Neural cell (in vitro differentiated cells): Measurements from ENCODE around the gene SUGCT. TPM values are rescaled to one million over a fixed set of nuclear protein-coding genes. Genes with fewer than 3 reads are reported as not detected.

ENCODE experiments used
- H2AFZ ChIP-seq: fragments of 200-600, 300-800 bp; sonication (generic), shearing (Covaris generic); 2 replicates; pipeline ENCODE4 v1.6.0; 2014; ENCODE audit warnings: low read depth, mild to moderate bottlenecking, antibody characterized with exemption, low read length, moderate library complexity
- H3F3A ChIP-seq: fragments of 200-600 bp; shearing (Covaris generic); 2 replicates; pipeline ENCODE4 v1.6.1; 2016; ENCODE audit warnings: mild to moderate bottlenecking, moderate library complexity, mixed read lengths, antibody characterized with exemption, low read length; ENCODE audit not compliant: insufficient read depth, poor library complexity, severe bottlenecking
- H3K27ac ChIP-seq: fragments of 200-600, 300-800 bp; sonication (generic), shearing (Covaris generic); 2 replicates; pipeline ENCODE4 v1.5.1; 2014; ENCODE audit warnings: mild to moderate bottlenecking, low read length, moderate library complexity
- H3K27me3 ChIP-seq: fragments of 300-800, 200-600 bp; sonication (generic), shearing (Covaris generic); 2 replicates; pipeline ENCODE4 v1.6.0; 2014; ENCODE audit warnings: mild to moderate bottlenecking, low read depth, low read length, moderate library complexity; ENCODE audit not compliant: insufficient read depth
- H3K36me3 ChIP-seq: fragments of 300-800, 200-600 bp; sonication (generic), shearing (Covaris generic); 2 replicates; pipeline ENCODE4 v1.5.1; 2014; ENCODE audit warnings: mild to moderate bottlenecking, antibody characterized with exemption, low read length, moderate library complexity; ENCODE audit not compliant: insufficient read depth
- H3K4me2 ChIP-seq: fragments of 300-800, 200-600 bp; sonication (generic), shearing (Covaris generic); 2 replicates; pipeline ENCODE4 v1.6.0; 2014; ENCODE audit warnings: mild to moderate bottlenecking, low read length
- H3K4me3 ChIP-seq: fragments of 300-800, 200-600 bp; sonication (generic), shearing (Covaris generic); 2 replicates; pipeline ENCODE4 v1.5.1; 2014; ENCODE audit warnings: mild to moderate bottlenecking, low read length, moderate library complexity
- H3K79me2 ChIP-seq: fragments of 200-600 bp; shearing (Covaris generic); replicated peaks from 2 replicates; pipeline ENCODE4 v1.6.0; 2014; ENCODE audit warnings: mild to moderate bottlenecking, low read length, moderate library complexity; ENCODE audit not compliant: insufficient read depth
- H3K9ac ChIP-seq: fragments of 300-800, 200-600 bp; sonication (generic), shearing (Covaris generic); 2 replicates; pipeline ENCODE4 v1.6.1; 2016; ENCODE audit warnings: mild to moderate bottlenecking, low read length, mixed read lengths
- H3K9me2 ChIP-seq: fragments of 200-600 bp; shearing (Covaris generic); 2 replicates; pipeline ENCODE4 v1.6.1; 2016; ENCODE audit warnings: mild to moderate bottlenecking, low read length, mixed read lengths; ENCODE audit not compliant: insufficient read depth
- H3K9me3 ChIP-seq: fragments of 200-600, 300-800 bp; sonication (generic), shearing (Covaris generic); 2 replicates; pipeline ENCODE4 v1.6.1; 2016; ENCODE audit warnings: mild to moderate bottlenecking, mixed run types, low read length, moderate library complexity, mixed read lengths
- H4K20me1 ChIP-seq: fragments of 200-600 bp; shearing (Covaris generic); 2 replicates; pipeline ENCODE4 v1.6.1; 2016; ENCODE audit warnings: mild to moderate bottlenecking, mixed run types; ENCODE audit not compliant: insufficient read depth
- EP300 ChIP-seq: fragments of 450-650 bp; conservative IDR thresholded peaks from 2 replicates; pipeline ENCODE4 v1.6.1; 2014; ENCODE audit warnings: antibody characterized with exemption, mild to moderate bottlenecking, moderate library complexity; ENCODE audit not compliant: poor library complexity, severe bottlenecking
- EZH2 ChIP-seq: fragments of 200-600, 300-800 bp; shearing (Covaris generic), sonication (generic); IDR thresholded peaks from 2 replicates; pipeline ENCODE4 v1.6.1; 2014; ENCODE audit warnings: antibody characterized with exemption, low read length, borderline replicate concordance, mild to moderate bottlenecking; ENCODE audit not compliant: insufficient read depth, poor library complexity, severe bottlenecking
- MXI1 ChIP-seq: fragments of 450-650 bp; conservative IDR thresholded peaks from 2 replicates; pipeline ENCODE4 v1.6.1; 2014; ENCODE audit warnings: antibody characterized with exemption, mild to moderate bottlenecking; ENCODE audit not compliant: poor library complexity, severe bottlenecking
- POLR2AphosphoS5 ChIP-seq: IDR thresholded peaks from 2 replicates; pipeline ENCODE4 v1.6.1; 2012
- RAD21 ChIP-seq: fragments of 450-650 bp; conservative IDR thresholded peaks from 2 replicates; pipeline ENCODE4 v1.6.1; 2014; ENCODE audit warnings: antibody characterized with exemption, mild to moderate bottlenecking, moderate library complexity
- SMC3 ChIP-seq: fragments of 450-650 bp; conservative IDR thresholded peaks from 2 replicates; pipeline ENCODE4 v1.6.1; 2014; ENCODE audit warnings: antibody characterized with exemption, mild to moderate bottlenecking, moderate library complexity; ENCODE audit not compliant: poor library complexity
- TAF1 ChIP-seq: IDR thresholded peaks from 2 replicates; pipeline ENCODE4 v1.6.1; 2012; ENCODE audit warnings: low read depth
- polyA plus RNA-seq: library from polyadenylated mRNA; depleted of rRNA; stranded (reverse); fragments of >200 nt; gene quantifications from 2 replicates; pipeline ENCODE4 v1.2.3, GENCODE V29; 2014
- TF ChIP-seq, protein P1 (sequence below): IDR thresholded peaks from 2 replicates; pipeline ENCODE4 v1.6.1; 2012; ENCODE audit warnings: borderline replicate concordance
- TF ChIP-seq, protein P2 (sequence below): fragments of 450-650 bp; IDR thresholded peaks from 2 replicates; pipeline ENCODE4 v1.5.1; 2014; ENCODE audit warnings: antibody characterized with exemption, mild to moderate bottlenecking, moderate library complexity; ENCODE audit not compliant: poor library complexity, severe bottlenecking

Gene SUGCT
- polyA plus RNA-seq, 1 donor from 2014 or later: not detected

DNA sequence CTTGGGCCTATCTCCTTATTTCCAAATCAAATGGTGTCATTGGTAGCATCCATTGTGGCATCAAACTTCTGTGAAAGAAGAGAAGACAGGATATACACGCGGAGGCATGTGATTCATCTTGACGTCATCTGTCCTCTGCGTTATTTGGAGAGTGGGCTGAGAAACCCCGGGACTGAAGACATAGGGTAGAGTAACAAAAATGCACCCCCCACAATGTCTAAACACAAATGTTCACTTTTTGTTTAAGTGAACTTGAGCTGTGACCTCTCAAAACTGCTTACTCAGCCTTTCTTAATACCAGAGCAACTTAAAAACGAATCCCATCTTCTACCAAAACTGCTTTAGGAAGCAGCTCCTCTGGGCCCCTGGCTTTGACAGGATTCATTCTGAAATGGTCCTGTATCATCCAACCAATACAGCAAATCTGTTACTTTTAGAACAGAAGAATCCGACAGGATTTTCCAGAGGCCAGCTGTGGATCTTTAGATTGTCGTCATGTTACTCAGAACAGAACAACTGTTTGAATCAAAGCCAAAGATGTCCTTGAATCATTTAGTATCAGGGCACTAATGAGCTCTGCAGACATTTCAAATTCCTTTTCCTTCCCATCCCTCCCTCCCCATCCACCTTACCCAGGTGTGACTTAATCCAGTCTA, 438.1 kb downstream of the SUGCT start:
- TF ChIP-seq, protein P1, sequence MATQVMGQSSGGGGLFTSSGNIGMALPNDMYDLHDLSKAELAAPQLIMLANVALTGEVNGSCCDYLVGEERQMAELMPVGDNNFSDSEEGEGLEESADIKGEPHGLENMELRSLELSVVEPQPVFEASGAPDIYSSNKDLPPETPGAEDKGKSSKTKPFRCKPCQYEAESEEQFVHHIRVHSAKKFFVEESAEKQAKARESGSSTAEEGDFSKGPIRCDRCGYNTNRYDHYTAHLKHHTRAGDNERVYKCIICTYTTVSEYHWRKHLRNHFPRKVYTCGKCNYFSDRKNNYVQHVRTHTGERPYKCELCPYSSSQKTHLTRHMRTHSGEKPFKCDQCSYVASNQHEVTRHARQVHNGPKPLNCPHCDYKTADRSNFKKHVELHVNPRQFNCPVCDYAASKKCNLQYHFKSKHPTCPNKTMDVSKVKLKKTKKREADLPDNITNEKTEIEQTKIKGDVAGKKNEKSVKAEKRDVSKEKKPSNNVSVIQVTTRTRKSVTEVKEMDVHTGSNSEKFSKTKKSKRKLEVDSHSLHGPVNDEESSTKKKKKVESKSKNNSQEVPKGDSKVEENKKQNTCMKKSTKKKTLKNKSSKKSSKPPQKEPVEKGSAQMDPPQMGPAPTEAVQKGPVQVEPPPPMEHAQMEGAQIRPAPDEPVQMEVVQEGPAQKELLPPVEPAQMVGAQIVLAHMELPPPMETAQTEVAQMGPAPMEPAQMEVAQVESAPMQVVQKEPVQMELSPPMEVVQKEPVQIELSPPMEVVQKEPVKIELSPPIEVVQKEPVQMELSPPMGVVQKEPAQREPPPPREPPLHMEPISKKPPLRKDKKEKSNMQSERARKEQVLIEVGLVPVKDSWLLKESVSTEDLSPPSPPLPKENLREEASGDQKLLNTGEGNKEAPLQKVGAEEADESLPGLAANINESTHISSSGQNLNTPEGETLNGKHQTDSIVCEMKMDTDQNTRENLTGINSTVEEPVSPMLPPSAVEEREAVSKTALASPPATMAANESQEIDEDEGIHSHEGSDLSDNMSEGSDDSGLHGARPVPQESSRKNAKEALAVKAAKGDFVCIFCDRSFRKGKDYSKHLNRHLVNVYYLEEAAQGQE: no peak
- TF ChIP-seq SMC3: no peak
- TF ChIP-seq MXI1: no peak
- no peak for TF ChIP-seq TAF1
- TF ChIP-seq POLR2AphosphoS5: no peak
- no peak for TF ChIP-seq RAD21
- TF ChIP-seq, protein P2, sequence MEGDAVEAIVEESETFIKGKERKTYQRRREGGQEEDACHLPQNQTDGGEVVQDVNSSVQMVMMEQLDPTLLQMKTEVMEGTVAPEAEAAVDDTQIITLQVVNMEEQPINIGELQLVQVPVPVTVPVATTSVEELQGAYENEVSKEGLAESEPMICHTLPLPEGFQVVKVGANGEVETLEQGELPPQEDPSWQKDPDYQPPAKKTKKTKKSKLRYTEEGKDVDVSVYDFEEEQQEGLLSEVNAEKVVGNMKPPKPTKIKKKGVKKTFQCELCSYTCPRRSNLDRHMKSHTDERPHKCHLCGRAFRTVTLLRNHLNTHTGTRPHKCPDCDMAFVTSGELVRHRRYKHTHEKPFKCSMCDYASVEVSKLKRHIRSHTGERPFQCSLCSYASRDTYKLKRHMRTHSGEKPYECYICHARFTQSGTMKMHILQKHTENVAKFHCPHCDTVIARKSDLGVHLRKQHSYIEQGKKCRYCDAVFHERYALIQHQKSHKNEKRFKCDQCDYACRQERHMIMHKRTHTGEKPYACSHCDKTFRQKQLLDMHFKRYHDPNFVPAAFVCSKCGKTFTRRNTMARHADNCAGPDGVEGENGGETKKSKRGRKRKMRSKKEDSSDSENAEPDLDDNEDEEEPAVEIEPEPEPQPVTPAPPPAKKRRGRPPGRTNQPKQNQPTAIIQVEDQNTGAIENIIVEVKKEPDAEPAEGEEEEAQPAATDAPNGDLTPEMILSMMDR: no peak
- TF ChIP-seq EP300: no peak
- no peak for TF ChIP-seq EZH2
- Histone ChIP-seq H3F3A (no peaks in the 10 kb centered on the region), H3K9me2 (no peaks in the 10 kb centered on the region), H3K4me2 (no peak overlapping the region), H3K27me3 (no peaks in the 10 kb centered on the region), H4K20me1 (no peaks in the 10 kb centered on the region), H3K4me3 (no peak overlapping the region), H3K79me2 (no peaks in the 10 kb centered on the region), H2AFZ (no peak overlapping the region), H3K36me3 (no peaks in the 10 kb centered on the region), H3K27ac (no peak overlapping the region), H3K9ac (no peak overlapping the region), H3K9me3 (no peaks in the 10 kb centered on the region)

DNA sequence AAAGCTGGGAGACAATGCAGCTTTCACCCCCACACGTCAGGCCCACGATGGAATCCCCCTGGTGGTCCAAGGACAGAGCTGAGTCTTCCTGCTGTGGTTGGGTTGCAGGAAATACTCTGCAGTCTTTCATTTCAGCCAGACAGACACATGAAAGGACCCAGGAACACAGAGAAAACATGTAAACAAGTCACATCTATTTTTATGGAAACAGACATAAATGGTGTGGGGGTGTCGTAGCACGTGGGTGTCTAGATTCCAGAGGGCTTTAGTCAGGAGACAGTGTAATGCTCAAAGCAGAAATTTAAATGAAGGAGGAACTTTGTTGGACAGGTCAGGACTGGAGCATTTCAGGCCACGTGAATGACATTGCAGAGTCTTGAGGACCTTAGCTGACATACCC, 444.6 kb downstream of the SUGCT start:
- no peaks in the 10 kb centered on the region for H3F3A ChIP-seq
- H3K27ac ChIP-seq: no peak overlapping the region
- no peaks in the 10 kb centered on the region for H3K79me2 ChIP-seq
- no peaks in the 10 kb centered on the region for H3K36me3 ChIP-seq
- H4K20me1 ChIP-seq: no peaks in the 10 kb centered on the region
- no peaks in the 10 kb centered on the region for H3K9me2 ChIP-seq
- no peak overlapping the region for H3K4me2 ChIP-seq
- no peak overlapping the region for H2AFZ ChIP-seq
- TF ChIP-seq TAF1 (no peak), POLR2AphosphoS5 (no peak), MXI1 (no peak), EZH2 (no peak), EP300 (no peak), SMC3 (no peak), RAD21 (no peak)
- TF ChIP-seq, protein P1: no peak
- TF ChIP-seq, protein P2: no peak
- no peak overlapping the region for H3K9ac ChIP-seq
- H3K4me3 ChIP-seq: no peak overlapping the region
- H3K27me3 ChIP-seq: no peaks in the 10 kb centered on the region
- no peaks in the 10 kb centered on the region for H3K9me3 ChIP-seq
